NCI-H2171 treated with DMSO at 0.1 percent for 48 hours (cell line): Measurements from ENCODE around the gene MAP4K4.

Experiments used
- DNase-seq: peaks from one replicate; lab custom pipeline; 2025; lab: John Stamatoyannopoulos, UW

Gene MAP4K4

DNA sequence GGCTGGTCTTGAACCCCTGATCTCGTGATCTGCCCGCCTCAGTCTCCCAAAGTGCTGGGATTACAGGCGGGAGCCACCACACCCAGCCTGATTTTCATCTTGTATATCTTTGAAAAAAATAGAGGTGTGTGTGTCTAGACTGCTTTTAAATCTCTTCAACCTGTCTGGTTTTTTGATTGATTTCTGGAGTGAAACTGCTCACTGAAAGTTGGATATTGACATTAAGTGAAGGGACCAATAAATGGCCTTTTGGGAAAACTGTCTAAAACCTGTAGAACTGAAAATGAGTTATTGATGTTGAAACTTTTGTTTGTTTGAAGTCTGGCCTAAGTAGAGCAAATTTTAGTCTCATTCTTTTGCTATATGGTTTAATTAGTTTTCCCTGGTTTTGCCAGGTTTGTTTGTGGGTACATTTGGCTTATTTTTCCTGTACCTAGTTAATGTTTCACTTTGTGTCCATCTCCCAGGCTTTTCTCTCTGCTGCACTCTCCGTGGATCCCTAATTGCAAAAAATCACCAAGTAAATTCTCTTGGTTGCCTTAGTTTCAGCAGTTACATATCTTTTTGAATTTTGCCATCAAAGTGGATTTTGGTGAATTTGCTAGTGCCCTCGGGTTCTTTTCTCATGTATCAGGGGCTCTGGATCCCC lies 144.3 kb downstream of the MAP4K4 start:
- no peak for DNase-seq

DNA sequence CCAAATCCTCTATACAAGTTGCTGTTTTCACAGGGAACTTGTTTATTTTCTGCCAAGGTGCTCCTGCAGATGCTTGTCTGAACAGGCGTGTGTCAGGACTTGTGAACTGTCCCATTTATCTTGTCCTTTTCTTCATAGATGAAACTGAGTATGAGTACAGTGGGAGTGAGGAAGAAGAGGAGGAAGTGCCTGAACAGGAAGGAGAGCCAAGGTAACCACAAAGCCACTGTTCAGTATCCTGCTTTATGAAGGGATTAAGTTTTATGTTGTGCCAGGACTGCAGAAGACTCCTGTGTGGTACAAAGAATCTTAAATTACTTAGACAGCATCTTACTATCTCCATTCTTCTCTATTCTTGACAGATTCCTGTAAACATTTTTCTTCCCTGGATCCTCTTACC lies 145.0 kb downstream of the MAP4K4 start:
- no peak for DNase-seq

DNA sequence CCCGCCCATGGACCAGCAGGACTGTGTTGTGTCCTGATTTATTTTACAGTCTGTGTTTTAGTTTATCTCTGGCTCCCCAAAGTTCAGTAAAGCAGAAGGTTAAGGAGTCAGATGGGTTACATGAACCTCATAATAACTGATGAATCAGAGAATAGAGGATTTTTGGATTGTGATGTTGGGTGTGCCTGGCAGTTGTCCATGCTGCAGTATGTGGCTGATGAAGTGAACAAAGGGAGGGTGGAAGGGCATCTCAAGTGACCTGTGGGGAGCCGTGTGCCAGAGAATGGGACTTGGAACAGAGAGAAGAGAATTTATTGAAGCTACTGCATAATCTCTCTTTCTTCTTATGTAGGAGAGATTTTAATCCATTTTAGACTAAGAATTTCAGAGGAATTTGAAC lies 145.5 kb downstream of the MAP4K4 start:
- no peak for DNase-seq

DNA sequence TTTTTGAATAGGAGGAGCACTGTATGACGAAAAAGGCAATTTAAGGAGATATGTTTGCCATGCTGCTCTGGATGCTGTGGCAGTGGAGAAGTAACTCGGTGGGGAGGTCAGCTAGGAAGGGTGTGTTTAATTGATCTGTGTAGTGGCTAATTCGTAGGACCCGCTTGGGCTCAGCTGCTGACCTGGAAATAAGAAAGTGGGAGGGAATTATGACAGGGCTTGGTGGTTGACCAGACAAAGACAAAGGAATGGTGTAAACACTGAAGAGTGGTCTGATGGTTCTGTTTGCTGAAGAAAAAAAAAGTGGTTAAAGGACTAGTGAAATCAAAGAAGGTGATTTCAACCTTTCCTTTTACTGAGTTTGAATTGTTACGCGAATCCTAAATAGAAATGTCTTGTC lies 146.0 kb downstream of the MAP4K4 start:
- DNase-seq: no peak

DNA sequence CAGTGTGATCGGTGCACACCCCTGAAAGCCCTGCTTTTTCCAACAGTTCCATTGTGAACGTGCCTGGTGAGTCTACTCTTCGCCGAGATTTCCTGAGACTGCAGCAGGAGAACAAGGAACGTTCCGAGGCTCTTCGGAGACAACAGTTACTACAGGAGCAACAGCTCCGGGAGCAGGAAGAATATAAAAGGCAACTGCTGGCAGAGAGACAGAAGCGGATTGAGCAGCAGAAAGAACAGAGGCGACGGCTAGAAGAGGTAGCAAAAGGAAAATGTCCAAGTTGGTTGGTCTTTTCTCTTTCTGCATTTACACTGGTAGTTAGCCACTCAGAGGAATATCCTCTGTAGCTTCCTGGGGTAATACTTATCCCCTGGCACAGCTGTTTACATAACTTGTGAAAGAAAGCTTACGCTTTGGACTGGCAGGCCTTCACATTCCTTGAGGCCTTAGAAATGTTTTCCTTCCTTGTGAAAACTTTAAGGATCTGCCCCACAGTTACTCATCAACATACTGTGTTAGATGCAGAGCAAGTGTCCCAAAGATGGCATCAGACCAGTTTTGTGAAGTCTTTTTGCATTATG lies 146.6 kb downstream of the MAP4K4 start:
- DNase-seq: no peak

DNA sequence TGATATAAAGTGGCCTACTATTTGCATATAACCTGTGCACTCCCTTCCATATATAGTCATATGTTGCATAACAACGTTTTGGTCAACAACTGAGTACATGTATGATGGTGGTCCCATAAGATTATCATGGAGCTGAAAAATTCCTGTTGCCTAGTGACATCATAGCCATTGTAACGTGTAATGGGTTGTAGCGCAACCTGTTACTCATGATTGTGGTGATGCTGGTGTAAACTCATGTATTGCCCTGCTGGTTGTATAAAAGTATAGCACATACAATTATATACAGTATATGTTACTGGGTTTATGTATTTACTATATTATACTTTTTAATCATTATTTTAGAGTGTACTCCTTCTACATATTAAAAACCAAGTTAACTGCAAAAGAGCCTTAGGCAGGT lies 149.5 kb downstream of the MAP4K4 start:
- DNase-seq: no peak

DNA sequence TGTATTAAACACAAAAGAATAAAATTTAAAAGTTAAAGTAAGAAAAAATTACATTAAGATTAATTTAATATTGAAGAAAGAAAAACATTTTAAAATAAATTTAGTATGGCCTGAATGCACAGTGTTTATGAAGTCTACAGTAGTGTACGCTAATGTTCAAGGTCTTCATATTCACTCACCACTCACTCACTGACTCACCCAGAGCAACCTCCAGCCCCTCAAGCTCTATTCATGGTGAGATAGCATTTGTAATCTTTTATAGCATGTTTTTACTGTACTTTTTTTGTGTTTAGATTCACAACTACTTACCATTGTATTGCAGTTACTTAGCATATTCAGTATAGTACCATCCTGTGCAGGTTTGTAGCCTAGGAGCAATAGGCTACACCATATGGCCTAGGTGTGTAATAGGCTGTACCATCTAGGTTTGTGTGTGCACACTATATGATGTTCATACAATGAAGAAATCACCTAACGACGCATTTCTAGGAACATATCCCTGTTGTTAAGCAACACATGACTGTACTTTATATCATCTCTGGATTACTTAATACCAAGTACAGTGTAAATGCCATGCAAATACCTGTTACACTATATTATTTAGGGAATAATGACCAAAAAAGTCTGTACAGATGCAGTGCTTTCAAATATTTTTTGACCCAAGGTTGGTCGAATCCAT lies 150.3 kb downstream of the MAP4K4 start:
- no peak for DNase-seq

DNA sequence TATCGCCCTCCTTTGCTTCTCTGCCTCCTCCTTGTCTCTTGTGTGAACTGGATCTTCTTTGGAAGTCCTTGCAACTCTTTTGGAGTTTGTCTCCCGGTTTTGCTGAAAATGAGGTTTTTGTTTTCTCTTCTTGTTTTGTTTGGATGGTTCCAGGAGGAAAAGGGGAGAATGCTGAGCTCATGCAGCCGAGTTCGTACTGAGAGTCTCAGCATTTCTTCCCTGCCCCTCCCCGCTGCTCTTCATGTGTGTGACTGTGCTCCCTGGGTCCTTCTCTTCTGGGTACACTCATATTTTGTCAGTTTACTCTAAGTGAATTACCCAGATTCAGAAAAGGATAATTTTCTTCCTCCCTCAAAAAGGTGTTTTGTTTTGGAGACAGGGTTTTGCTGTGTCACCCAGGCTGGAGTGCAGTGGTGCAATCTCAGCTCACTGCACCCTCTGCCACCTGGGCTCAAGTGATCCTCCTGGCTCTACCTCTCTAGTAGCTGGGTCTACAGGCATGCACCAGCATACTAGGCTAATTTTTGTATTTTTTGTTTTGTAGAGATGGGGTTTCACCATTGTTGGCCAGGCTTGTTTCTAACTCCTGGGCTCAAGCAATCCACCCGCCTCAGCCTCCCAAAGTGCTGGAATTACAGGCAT lies 151.4 kb downstream of the MAP4K4 start:
- DNase-seq: no peak

DNA sequence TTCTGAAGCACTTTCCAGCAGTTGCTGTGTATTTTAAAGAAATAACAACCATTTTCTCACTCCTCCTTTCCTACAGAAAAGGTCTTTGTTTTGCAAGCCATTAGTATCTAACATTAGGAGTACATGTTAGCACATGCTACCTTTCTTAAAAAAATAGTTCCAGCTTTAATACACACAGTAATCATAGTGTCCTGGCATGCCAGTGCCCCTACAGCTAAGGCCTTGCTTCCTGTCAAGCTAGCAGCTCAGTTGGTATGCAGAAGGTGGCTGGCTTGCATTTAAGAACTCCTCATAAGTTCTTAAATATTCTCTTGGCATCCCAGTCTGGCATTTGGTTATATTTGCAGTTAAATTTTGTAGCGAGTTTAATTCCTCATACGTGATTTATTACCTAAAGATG lies 152.9 kb downstream of the MAP4K4 start:
- no peak for DNase-seq

DNA sequence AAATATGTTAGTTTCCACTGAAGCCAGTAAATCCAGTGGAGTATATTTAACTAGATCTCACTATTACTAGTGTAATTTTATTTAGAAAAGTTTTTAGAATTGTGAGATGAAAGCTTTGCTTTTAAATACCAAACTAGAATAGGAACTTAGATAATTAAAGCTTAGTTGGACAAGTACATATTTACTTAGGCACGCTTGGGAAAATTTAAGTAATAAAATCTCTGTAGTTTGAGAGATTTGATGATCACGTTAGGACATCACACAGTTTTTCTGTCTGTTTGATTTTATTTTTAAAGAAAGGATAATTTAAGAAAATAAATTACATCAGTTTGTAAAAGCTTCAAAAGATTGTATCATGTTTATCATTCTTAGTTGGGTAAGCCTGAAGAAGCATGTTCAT lies 153.5 kb downstream of the MAP4K4 start:
- DNase-seq: no peak

DNA sequence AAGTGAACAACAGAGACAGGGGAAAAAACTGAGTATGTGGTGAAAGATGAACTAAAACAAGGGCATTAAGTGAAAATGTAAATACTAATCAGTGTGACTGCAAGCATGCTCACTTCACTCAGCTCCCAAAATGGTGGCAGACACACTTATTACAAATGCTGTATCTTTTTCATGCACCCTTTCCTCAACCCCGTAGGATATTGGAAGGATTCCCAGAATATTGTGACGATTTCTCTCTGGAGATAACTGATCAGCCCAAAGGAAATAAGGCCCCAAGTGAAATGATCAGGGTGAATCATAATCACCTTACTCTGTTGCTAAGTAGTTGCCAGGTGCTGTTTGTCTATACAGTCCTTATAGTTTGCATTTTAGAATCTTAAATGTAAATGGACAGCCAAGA lies 155.3 kb downstream of the MAP4K4 start:
- DNase-seq: no peak

DNA sequence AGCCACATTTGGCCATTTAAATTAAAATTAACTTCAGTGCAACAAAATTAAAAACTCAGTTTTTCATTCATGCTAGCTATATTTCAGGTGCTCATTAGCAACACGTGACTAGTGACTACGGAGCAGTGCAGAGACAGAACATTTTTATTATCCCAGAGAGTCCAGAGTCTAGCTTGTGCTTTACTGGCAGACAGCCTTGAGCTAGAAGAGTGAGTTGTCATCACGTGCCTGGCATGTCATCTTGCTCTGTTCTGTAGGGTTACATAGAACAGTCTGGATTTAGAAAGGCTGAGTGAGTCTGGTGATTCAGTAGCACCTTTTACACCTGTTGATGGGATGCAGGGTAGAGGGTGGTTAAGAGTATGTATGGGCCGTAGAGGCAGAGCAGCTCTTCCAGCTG lies 157.4 kb downstream of the MAP4K4 start:
- no peak for DNase-seq

DNA sequence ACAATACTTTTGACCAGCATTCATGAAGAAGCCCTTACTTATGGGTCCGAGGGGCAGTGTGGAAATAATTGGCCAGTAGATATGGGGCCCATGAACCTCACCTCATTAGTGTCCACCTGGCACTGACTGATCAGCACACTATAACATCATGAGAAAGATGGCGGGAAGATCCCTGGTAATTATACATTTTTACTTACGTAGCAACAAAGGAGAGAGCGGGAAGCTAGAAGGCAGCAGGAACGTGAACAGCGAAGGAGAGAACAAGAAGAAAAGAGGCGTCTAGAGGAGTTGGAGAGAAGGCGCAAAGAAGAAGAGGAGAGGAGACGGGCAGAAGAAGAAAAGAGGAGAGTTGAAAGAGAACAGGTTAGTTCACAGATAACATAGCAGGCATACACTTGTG lies 158.3 kb downstream of the MAP4K4 start:
- no peak for DNase-seq

DNA sequence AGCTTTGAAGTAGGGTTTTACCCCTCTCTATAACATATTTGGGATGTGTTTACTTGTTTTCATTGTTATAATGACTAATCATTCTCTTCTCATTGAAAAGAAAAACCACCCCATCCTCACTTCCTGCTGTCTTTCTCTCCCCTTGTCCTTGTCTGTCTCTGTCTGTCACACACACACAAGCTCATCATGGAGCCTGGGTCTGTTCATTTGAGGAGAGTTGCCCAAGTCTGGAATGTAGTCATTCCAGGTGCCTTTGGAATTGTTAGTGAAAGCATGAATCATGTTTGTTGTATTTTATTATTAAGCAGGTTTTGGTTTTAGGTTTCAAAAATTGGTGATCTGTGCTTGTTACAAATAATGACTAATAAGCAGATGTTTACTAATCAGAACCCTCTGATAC lies 160.7 kb downstream of the MAP4K4 start:
- DNase-seq: no peak

DNA sequence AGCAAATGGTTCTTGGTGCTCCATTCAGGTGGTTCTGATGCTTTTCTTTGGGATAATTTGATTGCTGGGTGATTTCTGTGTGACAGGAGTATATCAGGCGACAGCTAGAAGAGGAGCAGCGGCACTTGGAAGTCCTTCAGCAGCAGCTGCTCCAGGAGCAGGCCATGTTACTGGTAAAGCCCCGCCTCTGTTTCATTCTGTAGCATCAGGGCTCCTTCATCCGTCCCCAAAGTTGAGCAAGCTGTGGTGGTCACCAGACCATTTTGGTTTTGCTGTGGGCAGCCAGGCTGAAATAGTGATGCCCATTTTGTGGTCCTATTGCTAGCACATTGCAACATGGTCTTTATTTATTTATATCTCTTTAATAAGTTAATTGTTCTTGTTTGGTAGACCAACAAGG lies 161.4 kb downstream of the MAP4K4 start:
- no peak for DNase-seq

DNA sequence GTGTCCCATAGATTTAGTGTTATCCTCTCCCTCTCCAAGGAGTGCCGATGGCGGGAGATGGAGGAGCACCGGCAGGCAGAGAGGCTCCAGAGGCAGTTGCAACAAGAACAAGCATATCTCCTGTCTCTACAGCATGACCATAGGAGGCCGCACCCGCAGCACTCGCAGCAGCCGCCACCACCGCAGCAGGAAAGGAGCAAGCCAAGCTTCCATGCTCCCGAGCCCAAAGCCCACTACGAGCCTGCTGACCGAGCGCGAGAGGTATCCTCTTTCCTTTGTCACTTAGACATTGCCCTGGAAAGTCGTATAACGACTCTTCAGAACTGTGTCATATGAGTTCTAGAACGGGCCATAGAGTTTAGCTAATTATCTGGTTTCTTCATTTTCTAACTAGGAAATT lies 162.1 kb downstream of the MAP4K4 start:
- DNase-seq: no peak

DNA sequence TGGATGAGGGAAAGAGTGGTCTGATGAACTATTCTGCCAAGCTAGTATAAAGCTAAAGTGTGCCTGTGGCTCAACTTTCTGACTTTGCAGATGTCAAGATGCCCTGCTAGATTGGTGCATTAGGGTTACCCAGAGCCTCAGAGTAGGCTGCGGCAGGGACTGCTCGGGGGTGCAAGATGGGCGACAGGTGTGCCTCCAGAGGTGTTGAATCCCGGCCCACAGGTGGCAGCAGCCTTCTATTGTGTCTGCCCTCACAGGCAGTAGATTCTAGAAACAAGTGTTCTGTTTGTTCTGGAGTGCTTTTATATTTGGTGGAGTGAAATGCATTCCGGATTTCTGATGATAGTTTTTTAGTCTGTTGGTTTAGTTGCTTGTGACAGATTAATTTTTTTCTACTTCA lies 162.7 kb downstream of the MAP4K4 start:
- no peak for DNase-seq

DNA sequence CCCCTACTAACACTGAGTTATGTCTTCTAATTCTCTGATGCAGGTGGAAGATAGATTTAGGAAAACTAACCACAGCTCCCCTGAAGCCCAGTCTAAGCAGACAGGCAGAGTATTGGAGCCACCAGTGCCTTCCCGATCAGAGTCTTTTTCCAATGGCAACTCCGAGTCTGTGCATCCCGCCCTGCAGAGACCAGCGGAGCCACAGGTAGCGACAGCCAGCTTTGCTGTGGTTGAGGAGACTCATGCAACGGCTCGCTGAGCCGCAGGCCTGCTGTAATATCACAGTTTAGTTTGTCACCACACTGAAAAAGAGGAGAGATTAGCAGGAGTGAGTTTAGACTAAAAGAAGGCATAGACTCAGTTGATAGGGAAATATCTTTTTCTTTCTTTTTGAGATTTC lies 163.3 kb downstream of the MAP4K4 start:
- DNase-seq: no peak

DNA sequence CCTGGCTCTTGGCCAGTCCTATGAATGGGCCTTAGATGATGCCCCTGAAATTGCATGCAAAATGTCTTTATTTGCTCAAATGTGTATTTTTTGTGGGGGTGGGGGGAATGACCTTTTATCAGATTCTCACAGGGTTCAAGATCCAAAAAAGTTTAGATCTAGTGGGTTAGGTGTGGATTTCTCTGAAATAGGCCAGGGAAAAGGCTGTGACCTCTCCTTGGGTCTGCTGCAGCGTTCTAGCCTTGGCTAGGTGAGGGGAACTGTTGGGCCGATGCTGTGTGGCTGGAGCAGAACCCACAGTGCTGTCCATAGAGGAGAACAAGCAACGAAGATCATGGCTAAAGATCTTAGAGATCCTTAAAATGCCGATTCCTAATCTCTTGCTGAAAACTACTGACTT lies 163.9 kb downstream of the MAP4K4 start:
- no peak for DNase-seq

DNA sequence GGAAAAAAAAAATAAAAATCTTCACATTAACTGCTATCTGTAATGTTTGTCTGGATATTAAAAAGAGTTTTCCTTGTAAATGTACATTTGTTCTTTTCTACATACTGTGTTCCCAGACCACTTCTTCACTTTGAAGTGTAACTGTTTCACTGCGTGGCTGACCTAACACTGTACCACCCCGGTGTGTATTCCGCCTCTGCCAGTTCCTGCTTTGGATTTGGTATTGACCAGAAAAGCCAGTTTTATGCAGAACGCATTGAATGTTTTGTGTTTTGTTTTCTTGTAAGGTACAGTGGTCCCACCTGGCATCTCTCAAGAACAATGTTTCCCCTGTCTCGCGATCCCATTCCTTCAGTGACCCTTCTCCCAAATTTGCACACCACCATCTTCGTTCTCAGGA lies 166.0 kb downstream of the MAP4K4 start:
- DNase-seq: no peak

DNA sequence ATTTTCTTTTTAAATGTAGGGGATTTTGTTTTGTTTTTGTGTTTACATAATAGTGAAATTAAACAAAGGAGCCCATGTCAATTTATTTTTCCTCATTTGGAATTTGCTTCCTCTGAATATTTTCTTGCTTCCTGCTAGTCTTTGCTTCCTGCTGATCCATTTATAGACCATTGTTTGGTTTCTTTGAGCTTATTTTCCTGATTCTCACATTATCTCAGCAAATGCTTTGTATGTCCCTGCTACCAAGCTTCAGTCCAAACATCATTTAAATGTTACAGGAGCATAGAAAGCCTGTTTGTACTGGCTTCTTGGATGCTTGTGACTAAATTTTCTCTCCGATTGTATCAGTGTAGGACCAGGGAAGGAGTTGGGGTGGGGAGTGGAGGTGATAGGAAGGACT lies 166.9 kb downstream of the MAP4K4 start:
- DNase-seq: no peak

DNA sequence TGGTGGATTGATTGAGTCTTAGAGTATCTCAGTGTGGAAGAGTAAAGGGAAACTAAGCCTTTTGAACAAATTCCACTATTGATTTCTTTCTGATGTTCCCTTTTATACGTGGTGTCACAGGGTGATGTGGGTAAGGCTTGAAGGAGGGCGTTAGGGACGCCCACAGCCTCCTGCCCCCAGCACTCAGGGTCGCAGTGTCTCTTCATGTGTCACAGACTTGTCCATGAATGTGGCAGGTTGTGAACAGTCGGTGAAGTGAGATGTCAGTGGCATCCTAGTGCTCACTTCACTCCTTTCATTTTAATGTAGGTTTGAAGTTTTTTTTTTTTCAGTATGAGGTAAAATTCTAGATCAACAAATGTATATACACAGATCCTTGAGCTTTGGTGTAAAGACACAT lies 171.0 kb downstream of the MAP4K4 start:
- no peak for DNase-seq

DNA sequence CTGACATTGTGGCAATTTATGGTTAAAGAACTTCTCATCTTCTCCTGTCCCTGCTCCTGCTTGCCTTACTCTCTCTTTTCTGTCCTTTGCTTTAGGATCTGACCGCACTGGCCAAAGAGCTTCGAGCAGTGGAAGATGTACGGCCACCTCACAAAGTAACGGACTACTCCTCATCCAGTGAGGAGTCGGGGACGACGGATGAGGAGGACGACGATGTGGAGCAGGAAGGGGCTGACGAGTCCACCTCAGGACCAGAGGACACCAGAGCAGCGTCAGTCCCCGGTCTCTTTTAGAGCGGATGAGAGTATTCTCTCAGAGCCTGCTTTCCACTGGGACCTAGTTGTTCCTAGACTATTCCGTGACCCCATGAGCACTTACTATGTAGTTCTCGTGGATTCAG lies 172.0 kb downstream of the MAP4K4 start:
- no peak for DNase-seq
